Measurements from ENCODE around the gene HSPA4.

Gene HSPA4

DNA sequence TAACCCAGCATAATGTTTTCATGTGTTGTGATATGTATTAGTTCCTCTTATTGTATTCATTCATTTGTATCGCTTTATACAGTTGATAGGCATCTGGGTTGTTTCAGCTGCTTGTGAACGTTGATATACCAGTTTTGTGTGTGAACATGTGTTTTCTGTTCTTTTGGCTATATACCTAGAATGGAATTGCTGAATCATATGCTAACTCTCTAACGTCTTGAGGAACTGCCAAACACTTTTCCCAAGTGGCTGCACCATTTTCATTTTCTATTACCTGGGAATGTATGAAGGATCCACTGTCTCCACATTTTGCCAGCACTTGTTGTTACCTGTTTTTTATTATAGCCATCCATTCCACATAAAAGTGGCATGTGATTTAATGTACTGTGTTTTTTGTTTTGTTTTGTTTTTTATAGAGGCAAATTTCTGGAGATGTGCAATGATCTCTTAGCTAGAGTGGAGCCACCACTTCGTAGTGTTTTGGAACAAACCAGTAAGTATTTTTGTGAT, 34.6 kb downstream of the HSPA4 start:
- Histone ChIP-seq H3K27me3 (ENCODE audit: insufficient read depth, low read length, poor library complexity) (no peaks in the 10 kb centered on the region), H3K9ac (ENCODE audit: low read depth, low read length) (no peak overlapping the region), H3K4me1 (ENCODE audit: insufficient read depth, low read length) (no peaks in the 10 kb centered on the region), H4K20me1 (ENCODE audit: insufficient read depth, low read length) (peaks cover 7% of the 10 kb centered on the region; the same call in 1 of the 2 replicates), H2AFZ (ENCODE audit: low read depth, low read length) (no peak overlapping the region), H3K4me2 (ENCODE audit: insufficient read depth, low read length) (no peak overlapping the region), H3K79me2 (ENCODE audit: insufficient read depth, low read length) (peaks cover 39% of the 10 kb centered on the region), H3K4me3 (ENCODE audit: low read depth in 1 of 2, low read length in 2 of 2) (no peak overlapping the region), H3K9me3 (ENCODE audit: insufficient read depth, low read length, severe bottlenecking) (no peaks in the 10 kb centered on the region), H3K27ac (ENCODE audit: low read length) (no peak overlapping the region), H3K36me3 (ENCODE audit: insufficient read depth, low read length) (peaks cover 79% of the 10 kb centered on the region)
- DNase-seq (no peak), ATAC-seq (ENCODE audit: insufficient read depth, low read depth) (no peak)
- TF ChIP-seq EZH2 (IDR thresholded peaks at IDR 0.05; ENCODE audit: borderline replicate concordance, low read depth, low read length, severe bottlenecking), result no peak
- TF ChIP-seq, protein P1, sequence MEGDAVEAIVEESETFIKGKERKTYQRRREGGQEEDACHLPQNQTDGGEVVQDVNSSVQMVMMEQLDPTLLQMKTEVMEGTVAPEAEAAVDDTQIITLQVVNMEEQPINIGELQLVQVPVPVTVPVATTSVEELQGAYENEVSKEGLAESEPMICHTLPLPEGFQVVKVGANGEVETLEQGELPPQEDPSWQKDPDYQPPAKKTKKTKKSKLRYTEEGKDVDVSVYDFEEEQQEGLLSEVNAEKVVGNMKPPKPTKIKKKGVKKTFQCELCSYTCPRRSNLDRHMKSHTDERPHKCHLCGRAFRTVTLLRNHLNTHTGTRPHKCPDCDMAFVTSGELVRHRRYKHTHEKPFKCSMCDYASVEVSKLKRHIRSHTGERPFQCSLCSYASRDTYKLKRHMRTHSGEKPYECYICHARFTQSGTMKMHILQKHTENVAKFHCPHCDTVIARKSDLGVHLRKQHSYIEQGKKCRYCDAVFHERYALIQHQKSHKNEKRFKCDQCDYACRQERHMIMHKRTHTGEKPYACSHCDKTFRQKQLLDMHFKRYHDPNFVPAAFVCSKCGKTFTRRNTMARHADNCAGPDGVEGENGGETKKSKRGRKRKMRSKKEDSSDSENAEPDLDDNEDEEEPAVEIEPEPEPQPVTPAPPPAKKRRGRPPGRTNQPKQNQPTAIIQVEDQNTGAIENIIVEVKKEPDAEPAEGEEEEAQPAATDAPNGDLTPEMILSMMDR (IDR thresholded peaks at IDR 0.05; ENCODE audit: borderline replicate concordance, extremely low read depth, low read length, poor library complexity, severe bottlenecking), result no peak

- Histone ChIP-seq H3K9me3 (ENCODE audit: insufficient read depth, low read length, severe bottlenecking) (no peaks in the 10 kb centered on the region), H3K36me3 (ENCODE audit: insufficient read depth, low read length) (peaks cover 85% of the 10 kb centered on the region), H3K79me2 (ENCODE audit: insufficient read depth, low read length) (peaks cover 25% of the 10 kb centered on the region)
Observed at GRCh38 chr5:133088064-133088463, 36.3 kb downstream of the HSPA4 start.

GRCh38 chr5:133091034-133091433, 39.2 kb downstream of the HSPA4 start:
- Histone ChIP-seq H3K4me1 (ENCODE audit: insufficient read depth, low read length) (no peaks in the 10 kb centered on the region), H3K9me3 (ENCODE audit: insufficient read depth, low read length, severe bottlenecking) (no peaks in the 10 kb centered on the region), H3K4me2 (ENCODE audit: insufficient read depth, low read length) (no peak overlapping the region), H3K79me2 (ENCODE audit: insufficient read depth, low read length) (peaks cover 3% of the 10 kb centered on the region; the same call in 1 of the 2 replicates), H2AFZ (ENCODE audit: low read depth, low read length) (no peak overlapping the region), H4K20me1 (ENCODE audit: insufficient read depth, low read length) (no peaks in the 10 kb centered on the region), H3K4me3 (ENCODE audit: low read depth in 1 of 2, low read length in 2 of 2) (no peak overlapping the region), H3K36me3 (ENCODE audit: insufficient read depth, low read length) (peaks cover 91% of the 10 kb centered on the region), H3K27ac (ENCODE audit: low read length) (no peak overlapping the region), H3K27me3 (ENCODE audit: insufficient read depth, low read length, poor library complexity) (no peaks in the 10 kb centered on the region), H3K9ac (ENCODE audit: low read depth, low read length) (no peak overlapping the region)
- TF ChIP-seq EZH2 (IDR thresholded peaks at IDR 0.05; ENCODE audit: borderline replicate concordance, low read depth, low read length, severe bottlenecking), result no peak
- TF ChIP-seq, protein P1 (IDR thresholded peaks at IDR 0.05; ENCODE audit: borderline replicate concordance, extremely low read depth, low read length, poor library complexity, severe bottlenecking), result no peak
- no peak for DNase-seq
- ATAC-seq (ENCODE audit: insufficient read depth, low read depth), result no peak

More at GRCh38 chr5:133088064-133088463, 36.3 kb downstream of the HSPA4 start:
- no peak overlapping the region for H3K4me3 ChIP-seq (ENCODE audit: low read depth in 1 of 2, low read length in 2 of 2)
- no peaks in the 10 kb centered on the region for H3K4me1 ChIP-seq (ENCODE audit: insufficient read depth, low read length)
- peaks cover 3% of the 10 kb centered on the region; the same call in 1 of the 2 replicates for H4K20me1 ChIP-seq (ENCODE audit: insufficient read depth, low read length)
- TF ChIP-seq, protein P1 (IDR thresholded peaks at IDR 0.05; ENCODE audit: borderline replicate concordance, extremely low read depth, low read length, poor library complexity, severe bottlenecking), result no peak
- no peak for TF ChIP-seq EZH2 (IDR thresholded peaks at IDR 0.05; ENCODE audit: borderline replicate concordance, low read depth, low read length, severe bottlenecking)
- no peak overlapping the region for H3K4me2 ChIP-seq (ENCODE audit: insufficient read depth, low read length)
- no peak overlapping the region for H2AFZ ChIP-seq (ENCODE audit: low read depth, low read length)
- DNase-seq (no peak), ATAC-seq (ENCODE audit: insufficient read depth, low read depth) (no peak)
- no peak overlapping the region for H3K27ac ChIP-seq (ENCODE audit: low read length)
- H3K9ac ChIP-seq (ENCODE audit: low read depth, low read length), result no peak overlapping the region
- no peaks in the 10 kb centered on the region for H3K27me3 ChIP-seq (ENCODE audit: insufficient read depth, low read length, poor library complexity)
